OCI-LY1 (cell line): ENCODE data around the gene SERTAD2.

Source experiments
- EZH2 ChIP-seq: fragments of 200-600 bp; sonication (generic), shearing (Covaris generic); IDR thresholded peaks from 2 replicates; pipeline ENCODE4 v1.8.0; 2017; ENCODE audit warnings: borderline replicate concordance, mixed run types, mild to moderate bottlenecking, antibody characterized with exemption, low read length, moderate library complexity, mixed read lengths
- TF ChIP-seq, protein P1 (sequence below): fragments of 200-600 bp; sonication (generic), shearing (Covaris generic); IDR thresholded peaks from 2 replicates; pipeline ENCODE4 v1.5.1; 2017; ENCODE audit warnings: mild to moderate bottlenecking, antibody characterized with exemption, low read length, moderate library complexity, mixed read lengths

DNA sequence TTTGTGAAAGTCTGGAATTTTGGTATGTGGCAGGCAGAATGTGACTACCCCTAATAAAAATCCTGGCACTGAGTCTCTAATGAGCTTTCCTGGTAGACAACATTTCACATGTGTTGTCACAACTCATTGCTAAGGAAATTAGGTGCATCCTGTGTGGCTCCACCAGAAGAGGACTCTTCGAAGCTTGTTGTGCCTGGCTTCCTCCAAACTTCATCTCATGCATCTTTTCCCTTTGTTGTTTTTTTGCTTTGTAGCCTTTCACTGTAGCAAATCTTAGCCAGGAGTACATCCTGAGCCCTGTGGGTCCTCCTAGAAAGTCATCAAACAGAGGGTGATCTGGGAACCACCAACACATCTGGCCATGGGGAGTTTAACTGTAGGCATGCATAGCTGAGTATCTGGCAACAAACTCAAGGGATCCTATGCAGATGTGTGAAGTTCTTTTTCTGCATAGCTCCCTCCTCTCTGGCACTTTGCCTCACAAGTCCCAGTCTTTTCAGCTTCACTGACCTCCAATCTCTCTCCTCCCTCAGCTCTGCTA, 42.1 kb upstream of the SERTAD2 start:
- TF ChIP-seq, protein P1, sequence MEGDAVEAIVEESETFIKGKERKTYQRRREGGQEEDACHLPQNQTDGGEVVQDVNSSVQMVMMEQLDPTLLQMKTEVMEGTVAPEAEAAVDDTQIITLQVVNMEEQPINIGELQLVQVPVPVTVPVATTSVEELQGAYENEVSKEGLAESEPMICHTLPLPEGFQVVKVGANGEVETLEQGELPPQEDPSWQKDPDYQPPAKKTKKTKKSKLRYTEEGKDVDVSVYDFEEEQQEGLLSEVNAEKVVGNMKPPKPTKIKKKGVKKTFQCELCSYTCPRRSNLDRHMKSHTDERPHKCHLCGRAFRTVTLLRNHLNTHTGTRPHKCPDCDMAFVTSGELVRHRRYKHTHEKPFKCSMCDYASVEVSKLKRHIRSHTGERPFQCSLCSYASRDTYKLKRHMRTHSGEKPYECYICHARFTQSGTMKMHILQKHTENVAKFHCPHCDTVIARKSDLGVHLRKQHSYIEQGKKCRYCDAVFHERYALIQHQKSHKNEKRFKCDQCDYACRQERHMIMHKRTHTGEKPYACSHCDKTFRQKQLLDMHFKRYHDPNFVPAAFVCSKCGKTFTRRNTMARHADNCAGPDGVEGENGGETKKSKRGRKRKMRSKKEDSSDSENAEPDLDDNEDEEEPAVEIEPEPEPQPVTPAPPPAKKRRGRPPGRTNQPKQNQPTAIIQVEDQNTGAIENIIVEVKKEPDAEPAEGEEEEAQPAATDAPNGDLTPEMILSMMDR: no peak
- no peak for TF ChIP-seq EZH2
